HG03039 (cell line): ENCODE data around the gene NECTIN1.
A peak's percentile ranks its signal among the peaks of the same experiment; 100 is the strongest.

ENCODE experiments used
- ATAC-seq: cut with Tn5 transposase; IDR thresholded peaks from one replicate; pipeline ENCODE4 v1.9.1; 2021; ENCODE audit warnings: mild to moderate bottlenecking, moderate library complexity; ENCODE audit not compliant: unreplicated experiment

The NECTIN1 gene

DNA sequence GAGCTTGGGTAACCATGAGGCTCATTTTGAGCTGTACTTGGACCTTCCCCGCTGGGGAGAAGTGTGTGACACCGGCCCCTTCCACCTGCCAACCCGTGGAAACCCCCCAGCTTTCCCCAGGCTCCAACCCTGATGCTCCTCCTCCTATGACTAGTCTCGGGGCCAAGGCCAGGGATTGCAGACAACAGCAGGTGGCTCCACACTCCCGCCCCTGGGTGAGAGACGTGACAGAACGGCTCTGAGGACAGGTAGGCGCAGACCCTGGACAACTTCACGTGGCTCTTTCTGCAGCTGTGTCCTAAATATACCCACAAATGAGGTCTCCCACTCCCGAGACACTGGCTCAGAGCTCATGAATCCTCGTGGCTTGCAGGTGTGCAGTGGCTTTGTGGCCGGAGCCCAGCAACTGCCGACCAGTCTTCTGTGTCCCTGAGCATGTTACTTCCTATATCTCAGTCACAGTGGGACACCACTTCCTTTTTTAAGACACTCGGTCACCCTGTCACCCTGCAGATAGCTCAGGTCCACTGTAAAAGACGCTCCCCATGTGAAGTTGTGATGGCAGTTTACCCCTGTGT lies 55.2 kb downstream of the NECTIN1 start:
- peak; percentile 75 for ATAC-seq

GRCh38 chr11:119673052-119673758 lies 55.8 kb downstream of the NECTIN1 start:
- ATAC-seq, result peak; percentile 3

- no peak for ATAC-seq
Observed at GRCh38 chr11:119672597-119672996, 56.4 kb downstream of the NECTIN1 start.

DNA sequence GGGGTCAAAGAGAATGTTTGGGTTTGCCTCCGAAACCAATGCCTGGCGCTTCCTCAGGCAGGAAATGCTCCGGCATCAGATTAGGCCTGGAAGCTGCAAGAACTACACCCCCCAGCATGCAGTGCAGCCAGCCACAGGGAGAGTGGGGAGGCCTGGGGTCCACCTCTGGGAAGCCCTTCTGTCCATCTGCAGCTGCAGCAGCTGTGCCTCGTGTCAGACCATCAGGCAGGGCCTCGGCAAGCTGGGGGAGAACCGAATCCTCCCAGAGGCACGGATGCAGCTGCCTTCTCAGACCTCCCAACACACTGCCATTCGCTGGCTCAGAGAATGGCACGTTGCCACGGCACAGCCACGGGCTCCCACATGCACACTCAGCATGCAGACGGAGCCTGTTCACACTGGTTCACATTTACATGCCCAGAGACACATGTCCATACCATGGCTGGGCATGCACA lies 57.4 kb downstream of the NECTIN1 start:
- ATAC-seq, result no peak

GRCh38 chr11:119671051-119671450 lies 57.9 kb downstream of the NECTIN1 start:
- no peak for ATAC-seq

GRCh38 chr11:119669487-119669886 lies 59.5 kb downstream of the NECTIN1 start:
- no peak for ATAC-seq

- ATAC-seq, result no peak
Observed at GRCh38 chr11:119668676-119669075, 60.3 kb downstream of the NECTIN1 start.

DNA sequence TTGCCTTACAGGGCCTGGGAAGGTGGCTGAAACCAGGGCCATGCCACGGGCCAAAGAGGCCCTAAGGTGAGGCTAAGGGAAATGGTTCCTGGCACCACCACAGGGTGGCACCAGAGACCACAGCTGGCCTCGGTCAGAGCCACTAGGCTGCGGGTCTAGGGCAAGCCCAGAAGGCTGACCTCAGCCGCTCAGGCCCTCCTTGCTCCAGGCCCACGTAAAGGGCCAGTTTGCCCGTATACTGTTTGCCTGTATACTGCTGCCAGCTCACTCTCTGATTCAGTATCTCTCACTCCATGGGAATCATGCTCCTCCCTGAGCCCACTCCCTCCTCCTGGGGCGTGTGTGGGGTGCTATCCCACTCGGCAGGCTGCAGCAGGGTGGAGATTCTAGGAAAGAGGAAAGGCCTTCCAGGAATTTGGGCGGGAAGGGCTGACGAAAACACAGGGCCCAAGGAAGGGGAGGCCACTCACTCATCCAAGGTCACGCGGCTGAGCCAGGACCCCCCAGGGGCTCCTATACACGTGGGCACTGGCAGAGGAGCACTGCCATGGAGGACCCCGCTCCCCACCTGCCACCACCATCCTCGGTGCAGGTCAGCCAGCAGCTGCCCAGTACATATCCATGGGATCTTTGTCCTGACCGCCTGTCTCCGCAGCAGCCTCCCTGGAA lies 62.4 kb downstream of the NECTIN1 start:
- peak; percentile 56 for ATAC-seq

DNA sequence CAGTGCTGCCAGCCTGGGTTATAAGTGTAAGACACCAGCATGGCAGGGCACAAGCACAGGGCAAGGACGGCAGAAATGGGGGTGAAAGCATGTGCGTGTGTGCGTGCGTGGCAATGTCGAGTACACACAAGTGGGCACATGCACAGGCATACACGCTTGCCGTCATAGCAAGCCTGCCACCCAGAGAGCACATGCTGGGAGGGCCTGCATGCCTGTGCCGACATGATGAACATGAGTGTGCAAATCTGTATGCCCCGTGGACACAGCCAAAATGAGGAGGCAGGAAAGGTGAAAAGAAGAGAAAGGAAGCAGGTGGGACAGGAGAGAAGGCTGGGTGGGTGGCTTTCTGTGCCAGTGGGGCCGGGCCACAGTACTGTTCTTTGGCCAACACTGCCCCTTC lies 62.9 kb downstream of the NECTIN1 start:
- ATAC-seq, result no peak

DNA sequence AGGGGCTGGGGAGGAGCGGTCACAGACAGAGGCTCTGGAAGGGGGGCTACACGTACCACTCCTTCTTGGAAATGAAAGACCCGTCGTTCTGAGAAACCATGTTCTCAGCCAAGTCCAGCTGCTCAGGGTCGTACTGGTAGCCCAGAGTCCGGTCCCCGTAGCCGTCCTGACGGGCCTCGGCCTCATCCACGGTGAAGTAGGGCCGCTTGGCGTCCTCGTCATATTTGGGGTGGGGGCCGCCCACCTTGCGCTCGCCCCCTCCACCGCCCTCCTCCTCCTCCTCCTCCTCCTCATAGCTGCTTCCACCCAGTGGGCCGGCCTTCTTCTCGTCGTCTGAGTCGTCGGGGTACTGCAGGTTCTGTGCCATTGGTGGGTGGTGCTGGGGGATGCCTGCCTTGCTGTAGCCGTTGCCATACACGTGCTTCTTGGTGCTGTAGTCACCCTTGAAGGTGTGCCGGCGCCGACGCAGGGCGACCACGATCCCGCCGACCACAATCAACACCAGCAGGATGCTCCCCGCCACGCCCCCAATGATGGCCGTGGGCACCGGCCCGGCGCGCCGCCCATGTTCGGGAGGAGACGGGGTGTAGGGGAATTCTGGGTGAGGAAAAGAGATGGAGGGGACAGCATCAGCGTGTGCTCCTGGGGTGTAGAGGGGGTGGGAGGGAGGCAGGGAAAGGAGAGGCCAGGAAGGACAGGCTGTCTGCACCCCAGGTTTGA lies 64.1 kb downstream of the NECTIN1 start:
- ATAC-seq, result no peak

DNA sequence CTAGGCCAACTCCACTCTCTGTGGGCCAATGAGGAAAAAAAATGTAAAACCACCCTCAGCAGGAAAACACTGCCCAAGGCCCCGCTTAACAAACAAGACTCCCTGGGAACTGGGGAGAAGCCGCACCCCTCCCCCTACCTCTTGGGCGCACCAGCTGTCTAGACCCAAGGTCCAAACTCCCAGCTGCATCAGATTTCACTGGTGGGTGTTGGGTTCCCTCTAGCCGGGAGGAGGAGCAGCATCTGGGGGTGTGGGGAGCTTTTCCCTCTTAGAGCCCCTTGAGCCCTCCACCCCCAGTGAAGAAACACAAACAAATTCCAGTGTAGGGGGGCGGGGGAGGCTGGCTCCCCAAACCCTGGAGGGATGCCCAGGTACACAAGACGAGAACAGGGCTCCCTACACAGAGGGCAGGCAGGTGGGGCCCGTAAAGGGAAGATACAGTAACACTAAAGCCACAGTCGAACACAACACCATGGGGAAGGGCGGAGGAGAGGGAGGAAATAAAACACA lies 64.9 kb downstream of the NECTIN1 start:
- ATAC-seq, result no peak

GRCh38 chr11:119663279-119663678 lies 65.7 kb downstream of the NECTIN1 start:
- no peak for ATAC-seq

DNA sequence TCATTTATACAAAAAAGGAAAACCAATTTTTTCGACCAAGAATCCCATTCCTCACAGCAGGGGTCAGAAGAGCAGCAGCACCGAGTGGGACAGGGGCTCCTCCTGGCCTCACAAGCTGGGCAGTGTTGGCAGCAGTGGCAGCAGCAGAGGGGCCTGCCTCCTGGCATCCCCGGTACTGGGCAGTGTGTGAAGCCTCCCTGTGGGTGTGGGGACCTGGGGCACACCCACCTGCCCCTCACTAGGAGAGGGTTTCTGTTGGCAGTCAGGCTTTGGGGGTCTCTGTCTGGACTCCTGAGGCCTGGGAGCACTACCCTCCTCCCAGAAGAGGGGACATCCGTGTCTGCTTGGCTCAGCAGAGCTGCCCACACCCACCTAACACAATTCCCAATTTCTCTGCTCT lies 67.8 kb downstream of the NECTIN1 start:
- ATAC-seq, result no peak

DNA sequence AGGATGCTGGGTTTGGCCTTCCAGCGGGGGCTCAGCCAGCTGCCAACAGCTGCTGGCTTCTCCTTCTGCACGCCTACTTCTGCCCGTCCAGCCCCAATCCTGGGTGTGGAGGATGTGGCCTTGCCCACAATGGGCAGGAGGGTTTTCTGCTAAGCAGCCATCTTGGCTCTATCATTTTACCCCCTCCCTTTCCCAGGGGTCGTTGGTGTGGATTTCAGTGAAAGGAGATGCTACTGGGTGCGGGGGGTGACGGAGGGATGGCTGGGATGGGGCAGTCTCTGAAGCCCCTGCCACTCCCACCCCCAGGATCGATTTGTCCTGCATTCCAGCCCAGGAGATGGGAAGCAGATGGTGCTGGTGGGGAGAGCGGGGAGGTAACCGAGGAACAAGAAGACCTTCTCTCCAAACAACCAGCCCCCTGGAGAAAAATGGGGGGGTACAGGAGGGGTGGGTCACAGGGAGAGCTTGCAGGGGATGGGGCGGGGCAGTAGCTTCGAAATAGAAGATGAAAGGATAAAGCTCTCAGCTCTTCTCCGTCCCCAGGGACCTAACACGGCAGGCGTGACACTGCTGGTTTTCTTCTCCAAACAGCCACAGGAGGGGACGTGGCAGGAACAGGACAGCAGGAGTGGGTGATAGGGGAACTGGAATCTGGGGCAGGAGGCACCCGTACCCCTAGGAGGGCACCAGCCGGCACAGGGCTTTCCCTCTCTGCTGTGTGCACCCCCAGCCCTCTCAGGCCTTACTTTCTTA lies 68.9 kb downstream of the NECTIN1 start:
- ATAC-seq, result no peak

- ATAC-seq, result no peak
Observed at GRCh38 chr11:119652907-119653659, 75.9 kb downstream of the NECTIN1 start.

- no peak for ATAC-seq
Observed at GRCh38 chr11:119651802-119652584, 77.0 kb downstream of the NECTIN1 start.

DNA sequence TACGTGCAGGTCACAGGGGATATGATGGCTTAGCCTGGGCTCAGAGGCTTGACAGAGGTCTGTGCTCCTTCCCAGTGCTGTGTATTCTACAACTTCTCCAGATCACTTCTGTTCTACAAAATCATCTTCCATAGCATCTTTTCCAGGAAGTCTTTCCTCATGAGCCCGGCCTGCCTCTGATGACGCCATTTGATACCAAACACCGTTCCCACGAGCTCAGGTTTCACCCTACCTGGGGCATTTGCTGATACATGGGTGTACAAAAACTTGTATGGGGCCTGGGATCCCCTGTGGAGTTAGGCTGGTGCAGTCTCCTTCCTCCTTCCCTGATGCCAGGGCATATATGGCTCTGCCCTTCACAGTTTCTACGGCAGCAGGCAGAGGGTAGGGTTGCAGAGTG lies 78.7 kb downstream of the NECTIN1 start:
- ATAC-seq, result no peak

DNA sequence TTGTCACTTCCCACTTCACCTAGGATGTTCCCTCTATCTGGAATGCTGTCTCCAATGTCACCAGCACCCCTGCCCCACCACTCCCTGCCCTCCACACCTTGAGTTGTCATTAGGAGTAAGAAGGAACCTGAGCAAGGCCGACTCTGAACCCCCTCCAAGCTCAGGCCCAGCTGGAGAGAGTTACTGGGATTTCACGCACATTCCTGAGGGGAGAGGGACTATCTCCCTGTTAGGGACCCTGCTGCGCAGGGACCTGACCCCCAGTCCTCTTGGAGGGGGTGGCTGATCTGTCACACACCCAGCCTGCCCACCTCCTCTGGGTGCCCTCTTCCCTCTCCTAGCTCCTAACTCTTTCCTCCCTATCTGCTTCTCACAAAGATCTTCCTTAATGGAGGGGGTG lies 81.7 kb downstream of the NECTIN1 start:
- ATAC-seq, result no peak

GRCh38 chr11:119645018-119645417 lies 84.0 kb downstream of the NECTIN1 start:
- ATAC-seq, result no peak
